NCI-H2081 treated with DMSO at 0.1 percent for 48 hours (cell line): ENCODE measurements around the gene RAMP3.
A peak's percentile ranks its signal among the peaks of the same experiment; 100 is the strongest.
"Not testable (repeated sequence)": the region's sequence is repeated elsewhere in the genome, so short reads cannot be mapped to it uniquely, and the experiment has no call there.

Experiments
- DNase-seq: peaks from one replicate; lab custom pipeline; 2025; lab: John Stamatoyannopoulos, UW

RAMP3 gene

GRCh38 chr7:45132708-45133320, 24.8 kb upstream of the RAMP3 start:
- DNase-seq: no peak

GRCh38 chr7:45133352-45133751, 24.2 kb upstream of the RAMP3 start:
- DNase-seq: no peak

GRCh38 chr7:45133877-45134276, 23.7 kb upstream of the RAMP3 start:
- DNase-seq: no peak

GRCh38 chr7:45136106-45137060, 21.2 kb upstream of the RAMP3 start:
- peak; percentile 56 for DNase-seq

- no peak for DNase-seq
Measured at GRCh38 chr7:45138433-45139267, 18.9 kb upstream of the RAMP3 start.

GRCh38 chr7:45140827-45141226, 16.8 kb upstream of the RAMP3 start:
- no peak for DNase-seq

- DNase-seq: no peak
Measured at GRCh38 chr7:45143616-45144015, 14.0 kb upstream of the RAMP3 start.

GRCh38 chr7:45145881-45146280, 11.7 kb upstream of the RAMP3 start:
- no peak for DNase-seq

- DNase-seq: no peak
Measured at GRCh38 chr7:45146531-45147379, 10.8 kb upstream of the RAMP3 start.

GRCh38 chr7:45147858-45148652, 9.5 kb upstream of the RAMP3 start:
- no peak for DNase-seq

GRCh38 chr7:45148653-45148973, 9.0 kb upstream of the RAMP3 start:
- DNase-seq: no peak

- DNase-seq: no peak
Measured at GRCh38 chr7:45149606-45150005, 8.0 kb upstream of the RAMP3 start.

- no peak for DNase-seq
Measured at GRCh38 chr7:45150199-45150598, 7.4 kb upstream of the RAMP3 start.

- no peak for DNase-seq
Measured at GRCh38 chr7:45151131-45151684, 6.4 kb upstream of the RAMP3 start.

GRCh38 chr7:45151967-45152366, 5.6 kb upstream of the RAMP3 start:
- DNase-seq: no peak

- no peak for DNase-seq
Measured at GRCh38 chr7:45153233-45153632, 4.4 kb upstream of the RAMP3 start.

- not testable (repeated sequence) for DNase-seq
Measured at GRCh38 chr7:45153861-45154260, 3.7 kb upstream of the RAMP3 start.

GRCh38 chr7:45155357-45155900, 2.2 kb upstream of the RAMP3 start:
- DNase-seq: no peak

- DNase-seq: no peak
Measured at GRCh38 chr7:45155941-45156340, 1.6 kb upstream of the RAMP3 start.
